HCT116 (cell line): ENCODE results near the gene UBIAD1. TPM values are rescaled to one million over a fixed set of nuclear protein-coding genes. Genes with fewer than 3 reads are reported as not detected.
"Not testable (repeated sequence)": the region's sequence is repeated elsewhere in the genome, so short reads cannot be mapped to it uniquely, and the experiment has no call there.

Experiments
- ATAC-seq: fragments of 200-7000 bp; cut with Tn5 transposase; 2 replicates; pipeline ENCODE4 v1.9.1; 2020; ENCODE audit warnings: mild to moderate bottlenecking, moderate library complexity
- BruUV-seq: library from RNA; stranded (reverse); fragments of 400-500 nt; replicated peaks from 2 replicates; lab custom pipeline; 2021; lab: Mats Ljungman, UMichigan
- CTCF ChIA-PET: fragments of 300-600 bp; sonication (Branson Sonifier 250); formaldehyde crosslinking; loops from one replicate; lab custom pipeline; 2021; ENCODE audit warnings: antibody characterized with exemption; lab: Charles Lee
- POLR2A ChIA-PET: fragments of 300-600, 350-600 bp; sonication (Branson Sonifier 250); formaldehyde crosslinking; loops from one replicate; lab custom pipeline; 2021; ENCODE audit warnings: antibody characterized with exemption; lab: Charles Lee
- RAD21 ChIA-PET, 2 experiments: fragments of 300-600 bp; sonication (Branson Sonifier 250); formaldehyde crosslinking; loops; one replicate each; lab custom pipeline; 2023; ENCODE audit warnings: low total read pairs in 2 of 2; ENCODE audit not compliant: uncharacterized antibody in 2 of 2, unreplicated experiment in 2 of 2, low non-redundant PET in 1 of 2; lab: Charles Lee
- DNase-seq: peaks from one replicate; pipeline ENCODE4 v3.0.0-alpha.2; 2010; ENCODE audit warnings: low read depth, low spot score
- H2AFZ ChIP-seq: fragments of 200-600 bp; shearing (Covaris generic), sonication (generic); 2 replicates; pipeline ENCODE4 v1.6.1; 2017; ENCODE audit warnings: low read depth, mixed run types, mixed read lengths, antibody characterized with exemption, low read length; ENCODE audit not compliant: poor library complexity, severe bottlenecking
- H3K27ac ChIP-seq: 2 replicates; pipeline ENCODE4 v1.5.1; 2012; ENCODE audit warnings: low read depth, low read length
- H3K27me3 ChIP-seq: fragments of 200-600 bp; sonication (generic); 2 replicates; pipeline ENCODE4 v1.6.1; 2016; ENCODE audit warnings: mixed run types, low read length, mixed read lengths; ENCODE audit not compliant: insufficient read depth
- H3K36me3 ChIP-seq, 2 experiments: fragments of 200-500 bp in 1 of 2; fragments of 200-600 bp in 1 of 2; sonication (Bioruptor generic) in 1 of 2; sonication (generic) in 1 of 2; 2 replicates each; pipeline versions ENCODE4 v1.5.1 to v1.6.1; 2014 to 2016; ENCODE audit warnings: low read length in 2 of 2, inconsistent platforms in 1 of 2, mixed read lengths in 1 of 2, mixed run types in 1 of 2; ENCODE audit not compliant: insufficient read depth in 2 of 2, control insufficient read depth in 1 of 2
- H3K4me1 ChIP-seq, 2 experiments: fragments of 200-600 bp in 1 of 2; sonication (generic) in 1 of 2; 2 replicates each; pipeline versions ENCODE4 v1.5.1 to v1.6.1; 2012 to 2017; ENCODE audit warnings: low read length in 2 of 2, inconsistent platforms in 1 of 2, mild to moderate bottlenecking in 1 of 2, mixed read lengths in 1 of 2, mixed run types in 1 of 2, moderate library complexity in 1 of 2; ENCODE audit not compliant: insufficient read depth in 2 of 2, control insufficient read depth in 1 of 2
- H3K4me2 ChIP-seq: fragments of 200-600 bp; sonication (generic); 2 replicates; pipeline ENCODE4 v1.6.1; 2017; ENCODE audit warnings: mixed run types, low read length, mixed read lengths
- H3K4me3 ChIP-seq, 2 experiments: fragments of 200-600 bp in 1 of 2; sonication (generic) in 1 of 2; replicated peaks in 1 of 2; 2 replicates each; pipeline ENCODE4 v1.5.1; 2011 to 2016; ENCODE audit warnings: low read length in 2 of 2, control low read depth in 1 of 2, low read depth in 1 of 2, mild to moderate bottlenecking in 1 of 2, mixed read lengths in 1 of 2, mixed run types in 1 of 2
- H3K79me2 ChIP-seq: fragments of 200-600 bp; sonication (generic); 2 replicates; pipeline ENCODE4 v1.6.1; 2017; ENCODE audit warnings: mild to moderate bottlenecking, mixed run types, low read length, moderate library complexity, mixed read lengths; ENCODE audit not compliant: insufficient read depth
- H3K9ac ChIP-seq: fragments of 200-600 bp; sonication (generic); 2 replicates; pipeline ENCODE4 v1.6.1; 2016; ENCODE audit warnings: low read length, mixed read lengths
- H3K9me2 ChIP-seq: fragments of 200-600 bp; sonication (generic), shearing (Covaris generic); 2 replicates; pipeline ENCODE4 v1.6.1; 2017; ENCODE audit warnings: mixed run types, mild to moderate bottlenecking, moderate library complexity; ENCODE audit not compliant: insufficient read depth
- H3K9me3 ChIP-seq, 2 experiments: fragments of 200-500 bp in 1 of 2; fragments of 200-600 bp in 1 of 2; sonication (Bioruptor generic) in 1 of 2; sonication (generic) in 1 of 2; 2 replicates each; pipeline ENCODE4 v1.6.1; 2014 to 2017; ENCODE audit warnings: low read length in 2 of 2, mixed read lengths in 2 of 2, inconsistent platforms in 1 of 2, low read depth in 1 of 2, mild to moderate bottlenecking in 1 of 2, mixed run types in 1 of 2, moderate library complexity in 1 of 2; ENCODE audit not compliant: control insufficient read depth in 1 of 2, insufficient read depth in 1 of 2
- H4K20me1 ChIP-seq: fragments of 200-600 bp; sonication (generic), shearing (Covaris generic); 2 replicates; pipeline ENCODE4 v1.6.1; 2017; ENCODE audit warnings: mixed run types, mild to moderate bottlenecking, moderate library complexity; ENCODE audit not compliant: insufficient read depth
- CBX3 ChIP-seq: IDR thresholded peaks from 2 replicates; pipeline ENCODE4 v1.6.1; 2012; ENCODE audit warnings: low read depth
- ELF1 ChIP-seq: IDR thresholded peaks from 2 replicates; pipeline ENCODE4 v1.6.1; 2012; ENCODE audit warnings: low read depth, borderline replicate concordance
- EZH2 ChIP-seq: fragments of 200-600 bp; sonication (generic); IDR thresholded peaks from 2 replicates; pipeline ENCODE4 v1.6.1; 2017; ENCODE audit warnings: antibody characterized with exemption, mixed run types
- EZH2phosphoT487 ChIP-seq: fragments of 200-600 bp; IDR thresholded peaks from 2 replicates; pipeline ENCODE4 v1.6.1; 2018; ENCODE audit warnings: antibody characterized with exemption, borderline replicate concordance
- FOSL1 ChIP-seq: IDR thresholded peaks from 2 replicates; pipeline ENCODE4 v1.6.1; 2012; ENCODE audit warnings: low read depth
- JUND ChIP-seq: IDR thresholded peaks from 2 replicates; pipeline ENCODE4 v1.6.1; 2012
- POLR2A ChIP-seq: IDR thresholded peaks from 2 replicates; pipeline ENCODE4 v1.7.0; 2011; ENCODE audit warnings: borderline replicate concordance; ENCODE audit not compliant: insufficient read depth, insufficient read length; ENCODE audit errors: extremely low read depth
- RAD21 ChIP-seq: IDR thresholded peaks from 2 replicates; pipeline ENCODE4 v1.6.1; 2012; ENCODE audit warnings: low read depth, mild to moderate bottlenecking
- SIN3A ChIP-seq: IDR thresholded peaks from 2 replicates; pipeline ENCODE4 v1.6.1; 2012; ENCODE audit warnings: low read depth
- SP1 ChIP-seq: IDR thresholded peaks from 2 replicates; pipeline ENCODE4 v1.6.1; 2012; ENCODE audit warnings: low read depth
- SRF ChIP-seq: IDR thresholded peaks from 2 replicates; pipeline ENCODE4 v1.6.1; 2012; ENCODE audit warnings: low read depth
- TCF7L2 ChIP-seq: IDR thresholded peaks from 2 replicates; pipeline ENCODE4 v1.7.0; 2011; ENCODE audit warnings: borderline replicate concordance, inconsistent platforms; ENCODE audit not compliant: insufficient read depth, insufficient read length; ENCODE audit errors: extremely low read depth
- YY1 ChIP-seq: IDR thresholded peaks from 2 replicates; pipeline ENCODE4 v1.6.1; 2011; ENCODE audit warnings: low read length, low read depth, moderate library complexity, mild to moderate bottlenecking; ENCODE audit not compliant: insufficient replicate concordance; ENCODE audit errors: extremely low read depth
- ZBTB33 ChIP-seq: IDR thresholded peaks from 2 replicates; pipeline ENCODE4 v1.6.1; 2011; ENCODE audit warnings: mild to moderate bottlenecking, low read length, moderate library complexity; ENCODE audit not compliant: insufficient replicate concordance; ENCODE audit errors: extremely low read depth
- ZFX ChIP-seq: fragments of 450-650 bp; IDR thresholded peaks from 2 replicates; pipeline ENCODE4 v1.6.1; 2017
- ZNF274 ChIP-seq: fragments of 200-500 bp; sonication (Bioruptor generic); IDR thresholded peaks from 2 replicates; pipeline ENCODE4 v1.6.1; 2014; ENCODE audit warnings: mild to moderate bottlenecking, low read depth, low read length, inconsistent platforms
- intact Hi-C: fragments of 100-400 bp; cut with micrococcal nuclease; formaldehyde crosslinking; loops from 2 replicates; pipeline ENCODE4 v1.10.0; 2022
- total RNA-seq: library from RNA; stranded (reverse); gene quantifications from one replicate; pipeline ENCODE4 v1.2.1, GENCODE V29; 2021; ENCODE audit not compliant: unreplicated experiment
- TF ChIP-seq, protein P1 (sequence below): IDR thresholded peaks from 2 replicates; pipeline ENCODE4 v1.6.1; 2012
- TF ChIP-seq, protein P2 (sequence below): IDR thresholded peaks from 2 replicates; pipeline ENCODE4 v1.6.1; 2012; ENCODE audit warnings: low read depth

UBIAD1 gene
- total RNA-seq, 1 experiment from 2014 or later, result 17.2 TPM

GRCh38 chr1:11305516-11305915 is 32.5 kb downstream of the UBIAD1 start:
- H3K9me3 ChIP-seq, H3K9me2 ChIP-seq, H4K20me1 ChIP-seq, H3K4me1 ChIP-seq, RAD21 ChIA-PET, BruUV-seq, CTCF ChIA-PET, H3K4me2 ChIP-seq, H3K4me3 ChIP-seq, DNase-seq, H3K9ac ChIP-seq, ATAC-seq, intact Hi-C loops, H2AFZ ChIP-seq, H3K79me2 ChIP-seq, H3K27me3 ChIP-seq, POLR2A ChIA-PET, H3K27ac ChIP-seq, H3K36me3 ChIP-seq: not testable (repeated sequence)

DNA sequence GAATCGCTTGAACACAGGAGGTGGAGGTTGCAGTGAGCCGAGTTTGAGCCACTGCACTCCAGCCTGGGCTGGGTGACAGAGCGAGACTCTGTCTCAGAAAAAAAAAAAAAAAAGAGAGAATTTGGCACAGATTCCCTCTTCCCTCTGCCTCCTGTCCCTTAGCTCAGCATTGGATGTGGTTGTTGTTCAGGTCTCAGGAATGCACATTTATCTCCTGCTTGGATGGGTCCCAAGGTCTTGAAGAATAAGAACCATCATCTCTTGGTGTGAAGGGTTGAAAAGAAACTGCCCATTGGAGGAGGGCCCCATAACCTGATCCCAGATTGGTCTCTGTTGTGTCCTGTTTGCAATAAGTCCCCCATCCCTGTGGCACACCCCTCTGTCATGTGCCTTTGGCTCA is 34.9 kb downstream of the UBIAD1 start:
- DNase-seq (no peak), ATAC-seq (no peak)
- Histone ChIP-seq H3K4me3 (no peak overlapping the region), H3K27ac (no peak overlapping the region), H4K20me1 (no peaks in the 10 kb centered on the region), H2AFZ (no peak overlapping the region), H3K4me1 (no peaks in the 10 kb centered on the region), H3K79me2 (no peaks in the 10 kb centered on the region), H3K9me2 (no peaks in the 10 kb centered on the region), H3K9ac (no peak overlapping the region), H3K36me3 (no peaks in the 10 kb centered on the region), H3K27me3 (no peaks in the 10 kb centered on the region), H3K4me2 (no peak overlapping the region), H3K9me3 (no peaks in the 10 kb centered on the region)
- RAD21 ChIA-PET, result no interaction called here
- intact Hi-C loops, result no loop called here
- BruUV-seq, result no TSS peak
- POLR2A ChIA-PET, result no interaction called here
- CTCF ChIA-PET, result no interaction called here
- TF ChIP-seq YY1 (no peak), ZNF274 (no peak), RAD21 (no peak), CBX3 (no peak), SRF (no peak), EZH2 (no peak), ZBTB33 (no peak), SIN3A (no peak), JUND (no peak), ELF1 (no peak), SP1 (no peak), EZH2phosphoT487 (no peak), TCF7L2 (no peak), FOSL1 (no peak), ZFX (no peak), POLR2A (no peak)
- TF ChIP-seq, protein P1, sequence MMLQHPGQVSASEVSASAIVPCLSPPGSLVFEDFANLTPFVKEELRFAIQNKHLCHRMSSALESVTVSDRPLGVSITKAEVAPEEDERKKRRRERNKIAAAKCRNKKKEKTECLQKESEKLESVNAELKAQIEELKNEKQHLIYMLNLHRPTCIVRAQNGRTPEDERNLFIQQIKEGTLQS, result no peak
- TF ChIP-seq, protein P2, sequence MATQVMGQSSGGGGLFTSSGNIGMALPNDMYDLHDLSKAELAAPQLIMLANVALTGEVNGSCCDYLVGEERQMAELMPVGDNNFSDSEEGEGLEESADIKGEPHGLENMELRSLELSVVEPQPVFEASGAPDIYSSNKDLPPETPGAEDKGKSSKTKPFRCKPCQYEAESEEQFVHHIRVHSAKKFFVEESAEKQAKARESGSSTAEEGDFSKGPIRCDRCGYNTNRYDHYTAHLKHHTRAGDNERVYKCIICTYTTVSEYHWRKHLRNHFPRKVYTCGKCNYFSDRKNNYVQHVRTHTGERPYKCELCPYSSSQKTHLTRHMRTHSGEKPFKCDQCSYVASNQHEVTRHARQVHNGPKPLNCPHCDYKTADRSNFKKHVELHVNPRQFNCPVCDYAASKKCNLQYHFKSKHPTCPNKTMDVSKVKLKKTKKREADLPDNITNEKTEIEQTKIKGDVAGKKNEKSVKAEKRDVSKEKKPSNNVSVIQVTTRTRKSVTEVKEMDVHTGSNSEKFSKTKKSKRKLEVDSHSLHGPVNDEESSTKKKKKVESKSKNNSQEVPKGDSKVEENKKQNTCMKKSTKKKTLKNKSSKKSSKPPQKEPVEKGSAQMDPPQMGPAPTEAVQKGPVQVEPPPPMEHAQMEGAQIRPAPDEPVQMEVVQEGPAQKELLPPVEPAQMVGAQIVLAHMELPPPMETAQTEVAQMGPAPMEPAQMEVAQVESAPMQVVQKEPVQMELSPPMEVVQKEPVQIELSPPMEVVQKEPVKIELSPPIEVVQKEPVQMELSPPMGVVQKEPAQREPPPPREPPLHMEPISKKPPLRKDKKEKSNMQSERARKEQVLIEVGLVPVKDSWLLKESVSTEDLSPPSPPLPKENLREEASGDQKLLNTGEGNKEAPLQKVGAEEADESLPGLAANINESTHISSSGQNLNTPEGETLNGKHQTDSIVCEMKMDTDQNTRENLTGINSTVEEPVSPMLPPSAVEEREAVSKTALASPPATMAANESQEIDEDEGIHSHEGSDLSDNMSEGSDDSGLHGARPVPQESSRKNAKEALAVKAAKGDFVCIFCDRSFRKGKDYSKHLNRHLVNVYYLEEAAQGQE, result no peak
